ENCODE measurements around the gene MT1G. TPM values are rescaled to one million over a fixed set of nuclear protein-coding genes. Genes with fewer than 3 reads are reported as not detected.
"Not testable (repeated sequence)": the region's sequence is repeated elsewhere in the genome, so short reads cannot be mapped to it uniquely, and the experiment has no call there.

MT1G gene
- total RNA-seq, 1 donor from 2014 or later, result 1.3 TPM

DNA sequence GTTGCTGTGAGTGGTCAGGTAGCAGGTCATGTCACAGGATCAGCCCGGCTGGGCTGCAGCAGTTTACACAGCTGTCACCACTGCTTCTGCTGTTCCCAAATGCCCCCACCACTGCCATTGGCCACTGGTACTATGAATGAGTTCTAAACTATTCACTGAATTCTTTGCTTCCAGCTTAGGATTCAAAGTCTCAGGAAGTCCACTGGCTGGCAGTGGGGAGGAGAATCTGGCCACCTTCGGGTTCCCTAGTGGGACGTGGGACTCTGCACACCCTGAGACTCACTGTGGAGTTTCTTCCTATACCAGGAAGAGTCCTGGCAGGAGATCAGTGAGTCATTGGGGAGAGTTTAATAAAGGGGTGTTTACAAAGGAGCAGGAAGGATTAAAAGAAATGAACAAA is 21.3 kb upstream of the MT1G start:
- intact Hi-C loops (cut with DNase I), result no loop called here
- no peak for ATAC-seq (ENCODE audit: poor library complexity)
- no peak for DNase-seq

DNA sequence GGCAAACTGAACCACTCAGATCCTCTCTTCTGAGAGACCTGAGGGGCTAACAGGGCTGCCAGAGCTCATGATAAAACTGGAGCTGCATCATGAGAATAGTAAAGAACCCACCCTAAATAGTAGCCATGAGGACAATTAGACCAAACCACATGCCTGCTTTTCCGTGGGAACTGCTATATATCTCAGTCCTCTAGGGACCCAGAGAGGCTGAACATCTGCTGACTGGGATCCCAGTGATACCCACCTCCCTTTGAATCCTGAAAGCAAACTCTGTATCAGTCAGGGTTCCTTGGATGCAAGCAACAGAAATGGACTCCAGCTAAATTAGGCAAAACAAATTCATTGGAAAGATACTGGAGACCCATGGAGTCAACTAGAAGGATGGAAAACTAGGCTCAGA is 20.9 kb upstream of the MT1G start:
- intact Hi-C loops (cut with DNase I), result no loop called here
- DNase-seq (no peak), ATAC-seq (ENCODE audit: poor library complexity) (no peak)

DNA sequence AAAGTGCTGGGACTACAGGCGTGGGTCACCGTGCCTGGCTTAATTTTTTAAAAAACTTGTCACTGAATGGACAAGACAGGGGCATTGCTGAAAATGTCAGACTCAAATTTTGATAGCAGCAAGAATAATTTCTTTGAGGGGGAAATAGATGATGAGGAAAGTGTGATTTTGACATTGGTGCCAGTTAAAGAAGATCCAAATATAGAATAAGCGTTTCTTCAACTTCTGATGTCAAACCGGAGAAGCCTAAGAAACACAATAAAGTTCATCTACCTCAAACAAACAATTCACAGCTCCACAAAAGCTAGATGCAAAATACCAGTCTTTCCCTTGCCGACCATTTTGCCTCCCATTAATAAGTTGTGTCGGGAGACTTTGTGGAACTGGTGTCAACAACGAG is 18.9 kb upstream of the MT1G start:
- ATAC-seq (ENCODE audit: poor library complexity) (no peak), DNase-seq (no peak)
- intact Hi-C loops (cut with DNase I), result no loop called here

DNA sequence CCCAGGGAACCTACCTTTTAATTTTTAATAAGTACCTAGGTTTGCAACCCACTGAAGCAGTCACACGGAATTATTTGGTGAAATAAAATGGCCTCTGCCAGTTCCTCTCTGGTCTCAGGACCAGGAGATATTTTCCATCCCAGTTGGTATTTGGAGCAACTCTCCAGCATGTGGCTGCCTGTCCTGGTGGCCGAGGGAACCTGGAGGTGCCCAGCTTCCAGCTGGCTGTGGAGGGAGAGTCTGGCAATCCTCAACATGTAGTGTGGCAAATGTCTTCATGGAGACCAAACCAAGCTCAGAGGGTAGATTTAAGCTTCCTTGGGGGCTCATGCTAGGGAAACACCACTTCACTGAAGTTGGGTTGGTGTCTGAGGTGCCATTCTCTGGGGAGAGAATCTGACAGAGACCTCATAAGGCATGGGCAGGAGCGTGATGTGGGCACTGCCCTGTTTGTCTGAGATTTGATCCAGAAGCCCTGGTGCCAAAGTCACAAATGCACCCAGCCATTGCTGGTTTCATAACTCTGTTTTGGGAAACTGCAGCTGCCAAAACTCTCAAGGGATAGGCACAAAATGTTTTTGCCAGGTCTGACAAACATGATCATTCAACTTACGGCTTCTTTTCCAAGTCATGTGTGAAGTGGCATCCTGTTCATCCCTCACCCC is 17.2 kb upstream of the MT1G start:
- ATAC-seq (ENCODE audit: poor library complexity) (peak; percentile 2), DNase-seq (no peak)
- intact Hi-C loops (cut with DNase I), result no loop called here

DNA sequence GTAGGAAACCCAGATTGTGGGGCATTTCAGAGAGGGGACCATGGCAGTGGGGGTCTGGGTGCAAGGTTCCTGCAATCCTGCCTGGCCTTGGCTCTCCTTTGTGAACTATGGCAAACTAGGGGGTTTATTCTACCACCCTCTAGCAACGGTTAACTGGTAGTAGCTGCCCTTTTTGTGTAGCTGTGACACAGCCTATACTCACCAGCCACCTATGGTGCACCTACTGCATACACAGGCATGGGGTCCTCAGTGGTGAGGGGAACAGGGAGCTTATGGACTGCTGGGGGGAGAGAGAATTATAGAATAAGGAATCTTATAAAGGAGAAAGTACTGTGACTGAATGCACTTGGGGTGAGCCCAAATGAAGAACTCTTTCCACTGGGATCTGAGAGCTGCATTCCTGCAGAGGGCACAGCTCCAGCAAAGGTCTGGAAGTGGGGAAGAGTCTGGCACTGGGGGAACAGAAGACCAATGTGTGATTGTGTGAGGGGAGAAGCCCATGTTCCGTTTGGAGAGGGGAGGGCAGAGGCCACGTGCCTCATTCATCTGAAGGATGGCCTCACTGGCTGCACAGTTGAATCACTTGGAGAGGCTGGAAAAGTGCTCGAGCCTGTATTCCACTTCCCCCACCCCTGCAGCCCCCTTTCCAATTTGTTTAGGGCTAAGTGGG is 16.5 kb upstream of the MT1G start:
- ATAC-seq (ENCODE audit: poor library complexity), result no peak
- DNase-seq, result no peak
- intact Hi-C loops (cut with DNase I), result no loop called here

DNA sequence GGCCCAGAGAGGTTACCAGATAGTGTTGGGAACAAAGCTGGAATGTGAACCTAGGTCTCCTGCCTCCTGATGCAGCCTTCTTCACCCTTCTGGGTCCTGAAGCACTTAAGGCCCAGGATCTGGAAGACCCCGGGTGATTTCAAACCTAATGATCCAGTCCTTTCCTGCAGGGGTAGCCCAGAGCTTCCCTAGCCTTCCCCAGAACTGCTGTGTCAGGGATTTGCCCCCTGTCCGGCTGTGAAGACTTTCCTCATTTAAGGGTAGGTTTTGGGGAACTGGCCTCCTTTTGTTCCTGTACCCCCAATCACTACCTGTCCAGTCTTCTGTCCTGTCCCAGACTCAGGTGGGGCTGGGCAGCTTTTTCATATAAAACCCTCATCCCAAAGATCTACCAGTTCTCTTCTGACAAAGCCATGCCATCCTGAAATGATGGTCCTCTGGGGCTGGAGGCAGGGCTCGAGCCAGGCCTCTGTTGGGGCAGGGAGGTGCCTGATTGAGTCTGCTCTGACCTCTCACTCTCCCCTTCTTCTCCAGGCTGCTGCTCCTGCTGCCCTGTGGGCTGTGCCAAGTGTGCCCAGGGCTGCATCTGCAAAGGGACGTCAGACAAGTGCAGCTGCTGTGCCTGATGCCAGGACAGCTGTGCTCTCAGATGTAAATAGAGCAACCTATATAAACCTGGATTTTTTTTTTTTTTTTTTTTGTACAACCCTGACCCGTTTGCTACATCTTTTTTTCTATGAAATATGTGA is 15.7 kb upstream of the MT1G start:
- intact Hi-C loops (cut with DNase I), result loop anchor here (2.0 kb wide), 1 partner anchor 75 kb away; the partner anchor contains the start of gene MT2A
- ATAC-seq (ENCODE audit: poor library complexity) (no peak), DNase-seq (no peak)

DNA sequence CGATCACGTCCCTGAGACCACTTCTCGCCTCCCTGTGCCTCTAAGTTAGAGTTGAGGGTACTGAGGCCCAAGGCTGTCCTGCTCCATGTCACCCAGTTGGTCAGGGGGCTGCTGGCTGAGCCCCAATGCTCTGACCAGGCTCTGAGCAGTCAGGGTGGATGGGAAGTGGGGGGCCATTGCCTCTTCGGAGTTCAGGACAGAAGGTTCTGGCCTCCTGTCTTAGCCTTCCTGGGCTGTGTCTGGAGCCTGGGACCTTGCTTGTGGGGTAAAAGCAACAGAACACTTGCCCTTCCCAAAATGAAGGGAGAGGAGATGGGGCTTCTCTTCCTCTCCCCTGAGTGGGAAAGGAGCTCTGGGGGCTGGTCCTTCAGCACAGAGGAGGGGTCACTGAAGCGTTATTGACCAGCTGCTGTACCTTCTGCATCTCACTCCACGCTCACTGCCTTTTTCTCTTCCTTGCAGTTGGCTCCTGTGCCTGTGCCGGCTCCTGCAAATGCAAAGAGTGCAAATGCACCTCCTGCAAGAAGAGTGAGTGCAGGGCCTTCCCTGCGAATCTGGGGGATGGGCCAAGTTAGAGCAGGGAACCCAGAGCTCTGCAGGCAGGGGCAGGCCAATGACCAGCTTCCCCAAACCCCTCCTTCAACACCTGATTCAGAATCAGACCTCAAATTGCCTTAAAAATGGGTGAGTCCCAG is 15.0 kb upstream of the MT1G start:
- no peak for DNase-seq
- ATAC-seq (ENCODE audit: poor library complexity), result no peak
- intact Hi-C loops (cut with DNase I), result loop anchor here (2.0 kb wide), 1 partner anchor 74 kb away; the partner anchor contains the start of gene MT2A

DNA sequence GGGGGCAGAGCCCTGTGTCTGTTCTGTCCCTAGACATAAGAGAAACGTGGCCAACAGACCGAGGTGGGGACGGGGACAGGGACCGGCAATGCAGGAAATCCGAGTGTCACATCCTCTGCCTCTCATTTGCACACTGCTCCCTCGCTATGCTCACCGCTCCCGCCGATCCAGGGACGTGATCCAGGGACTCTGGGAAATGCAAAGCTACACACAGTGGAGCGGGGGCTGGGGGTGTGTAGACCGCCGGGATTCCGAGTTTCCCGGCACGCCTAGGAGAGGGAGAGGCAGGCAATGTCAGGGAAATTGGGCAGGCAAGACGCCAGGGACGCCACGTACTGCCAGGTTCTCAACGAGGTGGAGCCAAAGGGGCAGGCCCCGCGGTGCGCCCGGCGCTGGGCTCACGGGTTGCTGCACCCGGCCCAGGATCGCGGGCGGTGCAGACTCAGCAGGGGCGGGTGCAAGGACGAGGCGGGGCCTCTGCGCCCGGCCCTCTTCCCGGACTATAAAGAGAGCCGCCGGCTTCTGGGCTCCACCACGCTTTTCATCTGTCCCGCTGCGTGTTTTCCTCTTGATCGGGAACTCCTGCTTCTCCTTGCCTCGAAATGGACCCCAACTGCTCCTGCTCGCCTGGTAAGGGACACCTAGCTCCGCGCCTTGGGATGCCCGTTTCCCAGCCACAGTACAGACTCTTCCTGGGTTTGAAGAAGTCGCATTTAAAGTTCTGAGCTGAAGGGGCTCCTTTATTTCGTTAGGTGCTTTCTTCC is 14.3 kb upstream of the MT1G start, which contains the start of gene MT1X:
Gene MT1X (plus strand): TSS at position 532 of the 764 bp plus-strand sequence. CDS start 71 bp downstream, at position 603.
- intact Hi-C loops (cut with DNase I), result loop anchor here (2.0 kb wide), 1 partner anchor 73 kb away; the partner anchor contains the start of gene MT2A
- peak; percentile 95 for ATAC-seq (ENCODE audit: poor library complexity)
- peak; percentile 97 for DNase-seq

DNA sequence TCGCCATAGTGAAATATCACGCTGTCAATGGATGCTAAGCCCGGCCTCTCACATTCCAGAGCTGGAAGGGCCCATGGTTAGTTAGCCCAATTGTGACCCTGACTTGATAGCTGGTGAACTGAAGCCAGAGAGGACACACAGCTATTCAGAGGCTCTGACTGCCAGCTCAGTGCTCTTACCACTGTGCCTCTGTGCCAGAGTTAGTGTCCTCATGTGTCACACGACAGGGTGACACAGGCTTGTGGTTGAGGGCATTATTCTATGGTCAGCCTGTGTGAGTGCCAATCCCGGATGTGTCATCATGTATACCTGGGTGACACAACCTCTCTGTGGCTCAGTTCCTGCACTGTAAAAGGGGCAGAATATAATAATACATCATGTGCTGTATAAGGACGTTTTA is 12.0 kb upstream of the MT1G start:
- ATAC-seq (ENCODE audit: poor library complexity) (peak; percentile 49), DNase-seq (no peak)
- intact Hi-C loops (cut with DNase I), result no loop called here

DNA sequence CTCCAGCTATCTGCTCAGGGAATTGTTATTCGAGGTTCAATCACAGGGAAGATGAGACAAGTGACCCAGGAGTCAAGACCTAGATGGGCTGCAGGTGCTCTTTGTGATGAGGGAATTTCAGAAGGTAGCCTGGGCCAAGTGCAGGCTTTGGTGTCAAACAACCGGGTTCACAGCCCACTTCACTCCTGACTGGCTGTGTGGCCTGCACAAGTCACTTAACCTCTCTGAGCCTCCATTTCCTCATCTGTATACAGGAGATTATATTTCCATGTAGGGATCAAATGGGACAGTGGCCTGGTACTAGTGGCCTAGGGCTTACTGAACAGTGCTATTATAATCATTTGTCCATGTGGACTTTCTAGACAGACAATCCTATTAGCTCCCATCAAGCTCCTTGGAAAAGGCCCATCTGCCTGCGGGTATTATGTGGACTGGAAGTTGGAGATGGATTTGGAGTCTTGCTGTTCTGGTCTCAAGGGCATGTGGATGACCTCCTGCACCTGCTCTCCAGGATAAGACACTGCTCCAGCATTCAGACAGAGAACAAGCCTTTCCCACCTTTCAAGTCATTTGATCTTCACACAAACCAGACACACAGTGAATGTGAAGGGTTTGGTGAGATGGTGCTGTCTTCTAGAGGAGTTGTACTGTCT is 11.3 kb upstream of the MT1G start:
- no peak for DNase-seq
- intact Hi-C loops (cut with DNase I), result no loop called here
- ATAC-seq (ENCODE audit: poor library complexity), result no peak

DNA sequence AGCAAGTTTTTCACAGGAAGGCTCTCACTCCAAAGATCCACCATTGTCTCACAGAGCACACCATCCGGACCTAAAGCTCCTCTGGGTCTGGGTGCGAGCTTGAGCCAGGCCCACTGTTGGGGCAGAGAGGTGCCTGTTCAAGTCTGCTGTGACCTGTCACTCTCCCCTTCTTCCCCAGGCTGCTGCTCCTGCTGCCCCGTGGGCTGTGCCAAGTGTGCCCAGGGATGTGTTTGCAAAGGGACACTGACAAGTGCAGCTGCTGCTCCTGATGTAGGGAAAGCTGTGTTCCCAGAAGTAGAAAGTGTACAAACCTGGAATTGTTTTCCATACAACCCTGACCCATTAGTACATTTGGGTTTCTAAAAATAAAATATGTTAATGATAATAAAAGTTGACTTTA is 9.6 kb upstream of the MT1G start:
- no peak for ATAC-seq (ENCODE audit: poor library complexity)

DNA sequence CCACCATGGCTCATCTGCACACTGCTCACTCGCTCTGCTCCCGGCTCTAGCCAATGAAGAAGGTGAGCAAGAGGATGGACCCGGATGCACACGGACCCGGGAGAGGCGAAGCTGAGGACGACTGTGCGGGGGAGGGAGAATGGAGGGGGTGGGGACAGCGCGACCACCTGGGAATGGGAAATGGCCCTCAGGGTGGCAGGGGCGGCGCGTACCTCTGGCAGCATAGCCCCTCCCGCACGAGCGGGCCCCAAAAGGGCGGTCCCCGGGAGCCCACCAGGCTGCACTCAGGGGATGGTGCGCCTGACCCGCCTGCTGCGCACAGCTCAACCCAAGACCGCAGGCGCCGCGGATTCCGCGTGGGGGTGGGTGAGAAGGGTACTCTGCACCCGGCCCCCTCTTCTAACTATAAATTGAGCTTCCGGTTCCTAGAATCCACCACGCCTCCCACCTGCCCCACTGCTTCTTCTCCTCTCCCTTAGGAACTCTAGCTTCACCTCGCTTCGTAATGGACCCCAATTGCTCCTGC is 7.9 kb upstream of the MT1G start:
- no peak for DNase-seq
- intact Hi-C loops (cut with DNase I), result no loop called here
- no peak for ATAC-seq (ENCODE audit: poor library complexity)

More for the DNA sequence above, 9.6 kb upstream of the MT1G start:
- DNase-seq, result no peak
- intact Hi-C loops (cut with DNase I), result no loop called here

DNA sequence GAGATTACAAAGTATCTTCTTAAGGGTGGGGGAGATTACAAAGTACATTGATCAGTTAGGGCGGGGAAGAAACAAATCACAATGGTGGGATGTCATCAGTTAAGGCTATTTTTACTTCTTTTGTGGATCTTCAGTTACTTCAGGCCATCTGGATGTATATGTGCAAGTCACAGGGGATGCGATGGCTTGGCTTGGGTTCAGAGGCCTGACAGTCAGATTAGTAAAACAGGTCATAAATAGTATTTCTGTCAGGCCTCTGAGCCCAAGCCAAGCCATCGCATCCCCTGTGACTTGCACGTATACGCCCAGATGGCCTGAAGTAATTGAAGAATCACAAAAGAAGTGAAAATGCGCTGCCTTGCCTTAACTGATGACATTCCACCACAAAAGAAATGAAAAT is 6.7 kb upstream of the MT1G start:
- DNase-seq; intact Hi-C loops (cut with DNase I): not testable (repeated sequence)

DNA sequence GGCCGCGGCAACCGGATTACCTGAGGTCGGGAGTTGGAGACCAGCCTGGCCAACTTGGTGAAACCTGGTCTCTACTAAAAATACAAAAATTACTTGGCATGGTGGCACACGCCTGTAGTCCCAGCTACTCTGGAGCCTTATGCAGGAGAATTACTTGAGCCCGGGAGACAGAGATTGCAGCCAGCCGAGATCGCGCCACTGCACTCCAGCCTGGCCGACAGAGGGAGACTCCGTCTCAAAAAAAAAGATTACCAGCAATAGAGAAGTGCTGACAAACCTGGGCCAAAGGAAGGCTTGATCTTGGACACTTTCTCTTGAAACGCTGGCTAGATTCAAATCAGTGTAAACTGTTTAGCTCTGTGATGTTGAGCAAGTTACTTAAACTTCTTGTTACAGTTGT is 6.1 kb upstream of the MT1G start:
- intact Hi-C loops (cut with DNase I), result loop anchor here (2.0 kb wide), 1 partner anchor 29 kb away; no protein-coding TSS in a partner anchor
- ATAC-seq (ENCODE audit: poor library complexity) (peak; percentile 55), DNase-seq (no peak)

More for the DNA sequence above, 6.7 kb upstream of the MT1G start:
- ATAC-seq (ENCODE audit: poor library complexity), result not testable (repeated sequence)

DNA sequence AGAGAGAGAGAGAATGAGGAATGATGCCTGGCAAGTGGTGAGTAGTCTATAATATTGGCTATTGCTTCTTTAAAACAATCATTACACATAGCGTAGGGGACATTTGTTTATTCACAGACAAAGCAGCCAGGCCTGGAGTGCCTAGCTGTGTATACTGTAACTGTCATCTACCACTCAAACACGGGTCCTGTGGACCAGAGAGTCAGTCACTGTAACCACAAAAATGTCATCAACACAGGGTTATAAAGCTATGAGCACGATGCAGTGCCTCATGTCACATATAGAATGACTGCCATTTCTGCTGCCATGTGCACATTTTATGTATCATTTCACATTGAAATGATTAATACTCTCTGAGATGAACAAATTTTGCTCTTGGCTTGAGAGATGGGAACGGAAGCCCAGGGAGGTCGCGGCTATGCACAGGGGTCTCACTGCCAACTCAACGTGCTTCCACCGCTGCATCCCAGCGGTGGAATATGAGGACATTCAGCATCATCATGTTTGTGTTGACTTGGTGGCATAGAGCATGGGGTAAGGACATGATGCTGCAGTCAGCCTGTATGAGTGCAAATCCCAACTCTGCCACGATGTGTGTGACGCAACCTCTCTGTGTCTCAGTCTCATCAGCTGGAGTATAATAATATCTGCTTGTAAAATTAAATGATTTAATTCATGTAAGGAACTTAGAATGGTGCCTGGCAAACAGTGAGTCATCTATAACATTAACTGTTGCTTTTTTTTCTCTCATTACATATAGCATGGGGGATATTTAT is 5.1 kb upstream of the MT1G start:
- intact Hi-C loops (cut with DNase I), result loop anchor here (2.0 kb wide), 1 partner anchor 30 kb away; no protein-coding TSS in a partner anchor
- no peak for DNase-seq
- ATAC-seq (ENCODE audit: poor library complexity), result no peak

DNA sequence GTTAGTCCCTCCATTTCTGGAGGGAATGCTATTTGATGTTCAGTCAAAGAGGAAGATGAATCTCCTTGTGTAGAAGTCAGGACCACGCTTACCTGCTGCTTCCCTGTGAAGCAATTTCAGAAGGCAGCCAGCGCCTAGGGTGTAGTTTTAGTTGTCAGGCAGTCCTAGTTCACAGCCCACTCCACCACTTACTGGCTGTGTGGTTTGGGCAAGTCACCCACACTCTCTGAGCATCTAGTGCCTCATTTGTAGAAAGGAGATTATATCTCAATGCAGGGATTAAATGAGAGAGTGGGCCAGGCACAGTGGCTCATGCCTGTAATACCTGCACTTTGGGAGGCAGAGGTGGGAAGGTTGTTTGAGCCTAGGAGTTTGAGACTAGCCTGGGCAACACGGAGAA is 4.3 kb upstream of the MT1G start:
- DNase-seq; ATAC-seq (ENCODE audit: poor library complexity): not testable (repeated sequence)
- intact Hi-C loops (cut with DNase I), result loop anchor here (2.0 kb wide), 1 partner anchor 31 kb away; no protein-coding TSS in a partner anchor

Measured in Right ventricle myocardium superior (tissue), 1 donor.